ENCODE data around the gene ICAM3. TPM values are rescaled to one million over a fixed set of nuclear protein-coding genes. Genes with fewer than 3 reads are reported as not detected.

The ICAM3 gene
- total RNA-seq, 1 experiment from 2014 or later, result 46.9 TPM

DNA sequence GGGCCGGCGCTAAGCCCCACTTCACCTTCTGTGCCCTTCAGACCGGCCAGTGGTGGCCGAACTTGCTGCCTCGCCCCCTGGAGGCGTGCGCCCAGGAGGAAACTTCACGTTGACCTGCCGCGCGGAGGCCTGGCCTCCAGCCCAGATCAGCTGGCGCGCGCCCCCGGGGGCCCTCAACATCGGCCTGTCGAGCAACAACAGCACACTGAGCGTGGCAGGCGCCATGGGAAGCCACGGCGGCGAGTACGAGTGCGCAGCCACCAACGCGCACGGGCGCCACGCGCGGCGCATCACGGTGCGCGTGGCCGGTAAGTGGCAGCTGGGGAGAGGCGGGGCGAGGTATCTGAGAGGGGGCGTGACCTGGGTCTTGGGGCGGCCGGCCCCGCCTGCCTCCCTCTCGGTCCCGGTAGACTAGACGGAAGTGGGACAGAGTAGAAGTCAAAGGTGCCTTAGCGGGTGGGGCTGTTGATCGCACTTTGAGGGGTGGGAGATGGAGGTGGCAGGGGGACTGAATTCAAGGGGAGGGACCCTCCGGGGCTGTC lies 44.0 kb downstream of the ICAM3 start:
- DNase-seq (no peak), ATAC-seq (no peak)
- H3K4me3 ChIP-seq (ENCODE audit: low read length), result no peak overlapping the region
- H3K27ac ChIP-seq (ENCODE audit: low read length), result no peak overlapping the region
- no peaks in the 10 kb centered on the region for H3K79me2 ChIP-seq (ENCODE audit: low read length)
- H3F3A ChIP-seq (ENCODE audit: low read length, unreplicated experiment), result no peaks in the 10 kb centered on the region
- intact Hi-C loops (cut with micrococcal nuclease), result no loop called here
- no peaks in the 10 kb centered on the region for H3K36me3 ChIP-seq (ENCODE audit: low read depth, low read length)
- peaks cover 15% of the 10 kb centered on the region for H3K4me1 ChIP-seq (ENCODE audit: insufficient read depth, low read length)
- POLR2A ChIA-PET (ENCODE audit: unreplicated experiment), result no interaction called here
- no peaks in the 10 kb centered on the region for H3K9me2 ChIP-seq (replicated peaks; ENCODE audit: low read length)
- no peaks in the 10 kb centered on the region for H4K20me1 ChIP-seq (ENCODE audit: low read length)
- CTCF ChIA-PET, result no interaction called here
- H3K9me3 ChIP-seq (ENCODE audit: low read length), result no peaks in the 10 kb centered on the region
- peaks cover 16% of the 10 kb centered on the region; the same call in 1 of the 2 replicates for H3K27me3 ChIP-seq (ENCODE audit: low read length)
- H3K4me2 ChIP-seq (ENCODE audit: low read length), result peak overlapping the region; percentile 8; the same call in 1 of the 2 replicates
- TF ChIP-seq, protein P1, sequence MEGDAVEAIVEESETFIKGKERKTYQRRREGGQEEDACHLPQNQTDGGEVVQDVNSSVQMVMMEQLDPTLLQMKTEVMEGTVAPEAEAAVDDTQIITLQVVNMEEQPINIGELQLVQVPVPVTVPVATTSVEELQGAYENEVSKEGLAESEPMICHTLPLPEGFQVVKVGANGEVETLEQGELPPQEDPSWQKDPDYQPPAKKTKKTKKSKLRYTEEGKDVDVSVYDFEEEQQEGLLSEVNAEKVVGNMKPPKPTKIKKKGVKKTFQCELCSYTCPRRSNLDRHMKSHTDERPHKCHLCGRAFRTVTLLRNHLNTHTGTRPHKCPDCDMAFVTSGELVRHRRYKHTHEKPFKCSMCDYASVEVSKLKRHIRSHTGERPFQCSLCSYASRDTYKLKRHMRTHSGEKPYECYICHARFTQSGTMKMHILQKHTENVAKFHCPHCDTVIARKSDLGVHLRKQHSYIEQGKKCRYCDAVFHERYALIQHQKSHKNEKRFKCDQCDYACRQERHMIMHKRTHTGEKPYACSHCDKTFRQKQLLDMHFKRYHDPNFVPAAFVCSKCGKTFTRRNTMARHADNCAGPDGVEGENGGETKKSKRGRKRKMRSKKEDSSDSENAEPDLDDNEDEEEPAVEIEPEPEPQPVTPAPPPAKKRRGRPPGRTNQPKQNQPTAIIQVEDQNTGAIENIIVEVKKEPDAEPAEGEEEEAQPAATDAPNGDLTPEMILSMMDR (conservative IDR thresholded peaks at IDR 0.05; ENCODE audit: low read depth, low read length), result 0 out of 2 replicates have a peak, but pooled peaks have one; percentile 16
- TF ChIP-seq EZH2 (IDR thresholded peaks at IDR 0.05; ENCODE audit: low read length, unreplicated experiment) (no peak), EZH2phosphoT487 (IDR thresholded peaks at IDR 0.05; ENCODE audit: borderline replicate concordance, low read length) (no peak)
- no peak overlapping the region for H3K9ac ChIP-seq (ENCODE audit: low read length)
- H2AFZ ChIP-seq (ENCODE audit: low read length), result no peak overlapping the region
- no TSS peak for BruUV-seq (replicated peaks)

DNA sequence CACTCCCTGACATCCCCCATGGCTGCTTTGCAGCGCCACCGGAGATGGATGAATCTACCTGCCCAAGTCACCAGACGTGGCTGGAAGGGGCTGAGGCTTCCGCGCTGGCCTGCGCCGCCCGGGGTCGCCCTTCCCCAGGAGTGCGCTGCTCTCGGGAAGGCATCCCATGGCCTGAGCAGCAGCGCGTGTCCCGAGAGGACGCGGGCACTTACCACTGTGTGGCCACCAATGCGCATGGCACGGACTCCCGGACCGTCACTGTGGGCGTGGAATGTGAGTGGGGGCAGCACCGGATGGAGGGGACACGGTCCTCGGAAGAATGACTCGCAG lies 45.1 kb downstream of the ICAM3 start:
- Histone ChIP-seq H3K4me3 (ENCODE audit: low read length) (no peak overlapping the region), H3K4me1 (ENCODE audit: insufficient read depth, low read length) (peaks cover 22% of the 10 kb centered on the region), H3K9me3 (ENCODE audit: low read length) (no peaks in the 10 kb centered on the region), H3K27me3 (ENCODE audit: low read length) (peaks cover 19% of the 10 kb centered on the region; the same call in 1 of the 2 replicates), H3K9me2 (replicated peaks; ENCODE audit: low read length) (no peaks in the 10 kb centered on the region), H3K9ac (ENCODE audit: low read length) (no peak overlapping the region), H4K20me1 (ENCODE audit: low read length) (no peaks in the 10 kb centered on the region), H3K79me2 (ENCODE audit: low read length) (no peaks in the 10 kb centered on the region), H3K4me2 (ENCODE audit: low read length) (no peak overlapping the region), H3K36me3 (ENCODE audit: low read depth, low read length) (no peaks in the 10 kb centered on the region), H3K27ac (ENCODE audit: low read length) (no peak overlapping the region), H3F3A (ENCODE audit: low read length, unreplicated experiment) (no peaks in the 10 kb centered on the region), H2AFZ (ENCODE audit: low read length) (no peak overlapping the region)
- BruUV-seq (replicated peaks), result no TSS peak
- ChIA-PET CTCF (no interaction called here), POLR2A (ENCODE audit: unreplicated experiment) (no interaction called here)
- ATAC-seq (no peak), DNase-seq (no peak)
- TF ChIP-seq, protein P1 (conservative IDR thresholded peaks at IDR 0.05; ENCODE audit: low read depth, low read length), result no peak
- no peak for TF ChIP-seq EZH2phosphoT487 (IDR thresholded peaks at IDR 0.05; ENCODE audit: borderline replicate concordance, low read length)
- TF ChIP-seq EZH2 (IDR thresholded peaks at IDR 0.05; ENCODE audit: low read length, unreplicated experiment), result no peak
- intact Hi-C loops (cut with micrococcal nuclease), result no loop called here

DNA sequence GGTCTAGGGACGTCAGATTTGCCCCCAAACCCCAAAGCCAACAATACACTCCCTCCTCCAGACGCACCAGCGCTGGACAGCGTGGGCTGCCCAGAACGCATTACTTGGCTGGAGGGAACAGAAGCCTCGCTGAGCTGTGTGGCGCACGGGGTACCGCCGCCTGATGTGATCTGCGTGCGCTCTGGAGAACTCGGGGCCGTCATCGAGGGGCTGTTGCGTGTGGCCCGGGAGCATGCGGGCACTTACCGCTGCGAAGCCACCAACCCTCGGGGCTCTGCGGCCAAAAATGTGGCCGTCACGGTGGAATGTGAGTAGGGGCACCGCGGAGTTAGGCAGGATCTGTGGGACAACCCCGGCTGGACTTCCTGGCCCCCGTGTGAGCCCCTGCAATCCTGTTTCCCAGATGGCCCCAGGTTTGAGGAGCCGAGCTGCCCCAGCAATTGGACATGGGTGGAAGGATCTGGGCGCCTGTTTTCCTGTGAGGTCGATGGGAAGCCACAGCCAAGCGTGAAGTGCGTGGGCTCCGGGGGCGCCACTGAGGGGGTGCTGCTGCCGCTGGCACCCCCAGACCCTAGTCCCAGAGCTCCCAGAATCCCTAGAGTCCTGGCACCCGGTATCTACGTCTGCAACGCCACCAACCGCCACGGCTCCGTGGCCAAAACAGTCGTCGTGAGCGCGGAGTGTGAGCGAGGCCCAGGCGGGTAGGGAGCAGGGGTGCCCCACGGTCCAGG lies 45.6 kb downstream of the ICAM3 start:
- ATAC-seq (no peak), DNase-seq (no peak)
- H3F3A ChIP-seq (ENCODE audit: low read length, unreplicated experiment), result no peaks in the 10 kb centered on the region
- no peaks in the 10 kb centered on the region for H3K9me3 ChIP-seq (ENCODE audit: low read length)
- H3K9me2 ChIP-seq (replicated peaks; ENCODE audit: low read length), result no peaks in the 10 kb centered on the region
- H3K4me1 ChIP-seq (ENCODE audit: insufficient read depth, low read length), result peaks cover 28% of the 10 kb centered on the region
- no peaks in the 10 kb centered on the region for H4K20me1 ChIP-seq (ENCODE audit: low read length)
- H2AFZ ChIP-seq (ENCODE audit: low read length), result no peak overlapping the region
- no peak overlapping the region for H3K27ac ChIP-seq (ENCODE audit: low read length)
- ChIA-PET POLR2A (ENCODE audit: unreplicated experiment) (no interaction called here), CTCF (no interaction called here)
- intact Hi-C loops (cut with micrococcal nuclease), result no loop called here
- no peaks in the 10 kb centered on the region for H3K79me2 ChIP-seq (ENCODE audit: low read length)
- no peak for TF ChIP-seq EZH2phosphoT487 (IDR thresholded peaks at IDR 0.05; ENCODE audit: borderline replicate concordance, low read length)
- TF ChIP-seq, protein P1 (conservative IDR thresholded peaks at IDR 0.05; ENCODE audit: low read depth, low read length), result no peak
- TF ChIP-seq EZH2 (IDR thresholded peaks at IDR 0.05; ENCODE audit: low read length, unreplicated experiment), result no peak
- no TSS peak for BruUV-seq (replicated peaks)
- H3K4me3 ChIP-seq (ENCODE audit: low read length), result no peak overlapping the region
- no peak overlapping the region for H3K9ac ChIP-seq (ENCODE audit: low read length)
- H3K36me3 ChIP-seq (ENCODE audit: low read depth, low read length), result no peaks in the 10 kb centered on the region
- peaks cover 19% of the 10 kb centered on the region; the same call in 1 of the 2 replicates for H3K27me3 ChIP-seq (ENCODE audit: low read length)
- H3K4me2 ChIP-seq (ENCODE audit: low read length), result no peak overlapping the region

All from PC-3 (cell line).